GM21447 (cell line): ENCODE results near the gene PKP4.
A peak's percentile ranks its signal among the peaks of the same experiment; 100 is the strongest.
"Not testable (repeated sequence)": the region's sequence is repeated elsewhere in the genome, so short reads cannot be mapped to it uniquely, and the experiment has no call there.

Experiments used
- ATAC-seq: cut with Tn5 transposase; IDR thresholded peaks from one replicate; pipeline ENCODE4 v1.9.1; 2021; ENCODE audit not compliant: unreplicated experiment

The PKP4 gene, protein sequence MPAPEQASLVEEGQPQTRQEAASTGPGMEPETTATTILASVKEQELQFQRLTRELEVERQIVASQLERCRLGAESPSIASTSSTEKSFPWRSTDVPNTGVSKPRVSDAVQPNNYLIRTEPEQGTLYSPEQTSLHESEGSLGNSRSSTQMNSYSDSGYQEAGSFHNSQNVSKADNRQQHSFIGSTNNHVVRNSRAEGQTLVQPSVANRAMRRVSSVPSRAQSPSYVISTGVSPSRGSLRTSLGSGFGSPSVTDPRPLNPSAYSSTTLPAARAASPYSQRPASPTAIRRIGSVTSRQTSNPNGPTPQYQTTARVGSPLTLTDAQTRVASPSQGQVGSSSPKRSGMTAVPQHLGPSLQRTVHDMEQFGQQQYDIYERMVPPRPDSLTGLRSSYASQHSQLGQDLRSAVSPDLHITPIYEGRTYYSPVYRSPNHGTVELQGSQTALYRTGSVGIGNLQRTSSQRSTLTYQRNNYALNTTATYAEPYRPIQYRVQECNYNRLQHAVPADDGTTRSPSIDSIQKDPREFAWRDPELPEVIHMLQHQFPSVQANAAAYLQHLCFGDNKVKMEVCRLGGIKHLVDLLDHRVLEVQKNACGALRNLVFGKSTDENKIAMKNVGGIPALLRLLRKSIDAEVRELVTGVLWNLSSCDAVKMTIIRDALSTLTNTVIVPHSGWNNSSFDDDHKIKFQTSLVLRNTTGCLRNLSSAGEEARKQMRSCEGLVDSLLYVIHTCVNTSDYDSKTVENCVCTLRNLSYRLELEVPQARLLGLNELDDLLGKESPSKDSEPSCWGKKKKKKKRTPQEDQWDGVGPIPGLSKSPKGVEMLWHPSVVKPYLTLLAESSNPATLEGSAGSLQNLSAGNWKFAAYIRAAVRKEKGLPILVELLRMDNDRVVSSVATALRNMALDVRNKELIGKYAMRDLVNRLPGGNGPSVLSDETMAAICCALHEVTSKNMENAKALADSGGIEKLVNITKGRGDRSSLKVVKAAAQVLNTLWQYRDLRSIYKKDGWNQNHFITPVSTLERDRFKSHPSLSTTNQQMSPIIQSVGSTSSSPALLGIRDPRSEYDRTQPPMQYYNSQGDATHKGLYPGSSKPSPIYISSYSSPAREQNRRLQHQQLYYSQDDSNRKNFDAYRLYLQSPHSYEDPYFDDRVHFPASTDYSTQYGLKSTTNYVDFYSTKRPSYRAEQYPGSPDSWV

DNA sequence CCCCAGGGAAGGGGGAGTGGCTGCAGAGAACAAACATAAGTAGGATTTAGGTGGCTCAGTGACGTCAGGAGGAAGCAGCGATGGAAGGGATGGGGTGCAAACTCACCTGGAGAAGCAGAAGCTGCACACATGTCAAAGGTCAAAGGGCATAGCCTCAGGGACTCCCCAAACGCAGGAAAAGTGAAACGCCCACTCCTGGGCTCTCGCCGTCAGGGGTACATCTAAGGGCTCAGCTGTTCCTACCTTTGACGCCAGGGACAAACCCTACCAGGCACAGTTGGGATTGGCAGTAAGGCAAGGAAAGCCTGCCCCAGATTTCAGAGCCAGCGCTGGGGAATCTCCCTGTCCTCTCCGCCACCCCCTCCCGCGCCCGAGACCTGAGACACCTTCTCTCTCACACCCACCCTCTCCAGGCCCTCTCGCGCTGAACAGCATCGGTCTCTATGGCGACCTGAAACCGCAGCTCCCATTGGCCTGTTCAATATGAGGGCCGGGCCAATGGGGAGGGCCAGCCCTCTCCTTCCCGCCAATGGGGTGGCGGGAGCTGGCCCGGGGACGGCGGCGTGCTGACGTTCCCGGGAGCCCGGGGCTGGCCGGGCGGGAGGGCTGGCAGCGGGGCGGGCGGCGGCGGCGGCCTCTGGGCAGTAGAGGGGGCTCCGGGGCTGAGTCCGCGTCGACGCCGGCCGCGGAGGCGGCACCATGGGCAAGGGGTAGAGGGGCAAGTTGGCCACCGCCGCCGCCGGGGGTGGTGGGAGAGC, at the start of gene PKP4, which contains the start of gene CCDC148:
TSS of gene PKP4 (plus strand) at position 644 of the 758 bp plus-strand sequence. CDS start 76,233 bp downstream, outside the sequence.
TSS of gene CCDC148 (minus strand) at position 445 of the 758 bp plus-strand sequence. CDS start at position 131, 314 bp downstream.
- ATAC-seq = peak; percentile 85

DNA sequence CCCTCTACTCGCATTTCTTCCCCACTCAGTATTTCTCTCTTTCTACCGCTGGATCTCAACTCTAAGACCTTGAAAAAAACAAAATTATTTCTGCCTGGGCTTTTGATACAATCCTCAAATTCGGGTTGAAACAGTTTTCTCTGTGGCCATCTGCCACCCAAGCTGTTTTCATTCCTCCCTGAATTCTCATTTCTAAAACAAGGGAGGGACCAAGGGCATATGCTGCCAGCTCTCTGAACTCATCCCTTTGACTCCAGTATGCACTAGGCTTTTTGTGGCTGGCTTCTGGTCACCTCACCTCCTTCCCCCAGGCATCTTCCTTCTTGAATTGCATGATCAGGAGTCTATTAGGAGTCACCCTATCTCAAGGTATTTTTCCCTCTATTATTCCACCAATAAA, 49.7 kb upstream of the PKP4 start:
- ATAC-seq = no peak

DNA sequence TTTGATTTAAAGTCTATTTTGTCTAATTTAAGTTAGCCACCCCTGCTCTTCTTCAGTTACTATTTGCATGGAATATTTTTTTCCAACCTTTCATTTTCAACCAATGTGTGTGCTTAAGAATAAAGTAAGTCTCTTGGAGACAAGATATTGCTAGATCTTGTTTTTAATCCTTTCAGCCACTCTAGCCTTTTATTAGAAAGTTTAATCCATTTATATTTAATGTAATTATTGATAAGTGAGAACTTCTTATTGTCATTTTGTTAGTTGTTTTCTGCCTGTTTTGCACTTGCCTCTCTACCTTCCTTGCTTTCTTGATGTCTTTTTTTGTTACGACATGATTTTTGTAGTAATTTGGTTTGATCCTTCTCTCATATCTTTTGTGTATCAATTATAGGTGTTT, 46.6 kb upstream of the PKP4 start:
- ATAC-seq = no peak

DNA sequence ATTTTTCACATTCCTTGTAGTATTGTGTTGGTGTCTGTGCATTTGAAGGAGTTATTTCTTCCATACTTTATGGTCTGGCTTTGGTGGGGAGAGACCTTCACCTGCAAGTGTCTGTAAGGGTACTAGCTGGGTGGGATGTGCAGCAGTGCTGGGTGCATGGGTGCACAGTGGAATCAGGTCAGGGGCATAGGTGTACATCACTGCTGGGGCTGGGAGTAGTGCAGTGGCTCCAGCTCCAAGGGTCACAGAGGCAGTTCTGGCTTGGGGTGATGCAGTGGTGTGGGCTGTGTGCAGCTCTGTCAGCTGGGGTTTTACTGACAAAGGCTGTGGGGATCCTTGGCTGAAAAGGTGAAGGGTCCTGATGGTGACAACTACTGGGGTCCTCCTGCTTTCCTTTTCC, 45.0 kb upstream of the PKP4 start:
- no peak for ATAC-seq

DNA sequence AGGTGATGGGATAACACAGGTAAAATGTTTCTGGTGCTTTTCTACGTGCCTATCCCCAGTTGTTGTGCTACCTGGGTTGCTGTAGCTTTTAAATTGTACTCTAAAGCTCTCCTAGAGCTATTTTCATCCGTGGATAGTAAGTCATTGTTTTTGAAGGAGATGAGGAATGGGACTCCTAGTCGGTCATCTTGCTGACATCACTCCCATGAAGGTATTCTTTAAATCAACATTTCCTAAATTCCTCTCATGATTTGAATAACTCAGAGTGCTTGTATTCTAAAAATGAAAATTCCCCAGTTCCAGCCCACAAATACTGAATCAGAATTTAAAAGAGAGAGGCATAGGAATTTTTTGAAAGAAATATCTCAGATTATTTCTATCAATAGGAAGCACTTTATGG, 44.5 kb upstream of the PKP4 start:
- no peak for ATAC-seq

DNA sequence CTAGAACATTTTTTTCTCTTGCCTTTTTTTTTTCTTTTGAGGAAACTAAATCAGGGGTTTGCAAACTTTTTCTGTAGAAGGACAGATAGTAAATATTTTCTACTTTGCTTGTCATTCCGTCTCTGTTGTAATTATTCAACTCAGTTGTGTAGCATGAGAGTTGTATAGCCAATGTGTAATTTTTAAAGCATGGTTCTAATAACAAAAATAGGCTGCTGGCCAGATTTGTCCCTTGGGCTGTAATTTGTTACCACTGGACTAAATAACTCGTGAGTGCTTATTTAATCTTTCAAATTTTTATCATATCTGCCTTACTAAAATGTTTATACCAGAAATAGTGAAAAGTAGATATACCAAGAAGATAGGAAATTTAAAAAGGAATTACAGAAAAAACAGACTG, 43.2 kb upstream of the PKP4 start:
- no peak for ATAC-seq

DNA sequence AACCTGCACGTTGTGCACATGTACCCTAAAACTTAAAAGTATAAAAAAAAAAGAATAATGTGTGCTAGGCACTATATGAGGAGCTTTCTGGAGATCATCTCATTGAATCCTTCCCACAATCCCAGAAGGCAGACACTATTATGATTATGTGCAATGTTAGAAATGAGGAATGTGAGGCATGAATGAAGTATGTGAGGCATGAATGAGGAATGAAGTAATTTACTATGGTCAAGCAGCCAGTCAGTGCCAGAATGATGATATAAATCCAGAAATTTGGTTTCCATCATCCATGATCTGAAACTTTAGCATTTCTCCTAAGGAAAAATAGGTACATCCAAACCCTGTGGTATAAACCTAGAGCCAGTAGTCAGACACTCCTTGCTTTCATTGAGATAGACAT, 42.2 kb upstream of the PKP4 start:
- ATAC-seq = no peak

DNA sequence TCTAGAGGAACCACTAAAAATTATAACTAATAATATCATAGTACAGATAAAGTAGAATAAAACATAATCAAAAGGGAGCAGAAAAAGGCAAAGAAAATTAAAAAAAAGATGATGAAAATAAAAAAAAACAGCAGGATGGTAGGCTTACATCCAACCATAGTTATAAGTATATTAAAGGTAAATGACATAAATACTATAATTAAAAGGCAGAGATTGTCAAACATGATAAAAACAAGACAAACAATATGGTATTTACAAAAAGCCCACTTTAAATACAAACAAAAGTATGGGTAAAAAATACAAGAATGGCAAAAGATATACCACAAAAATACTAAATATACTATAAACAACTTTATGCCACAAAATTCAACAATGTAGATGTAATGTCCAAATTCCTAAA, 24.6 kb upstream of the PKP4 start:
- ATAC-seq = no peak

DNA sequence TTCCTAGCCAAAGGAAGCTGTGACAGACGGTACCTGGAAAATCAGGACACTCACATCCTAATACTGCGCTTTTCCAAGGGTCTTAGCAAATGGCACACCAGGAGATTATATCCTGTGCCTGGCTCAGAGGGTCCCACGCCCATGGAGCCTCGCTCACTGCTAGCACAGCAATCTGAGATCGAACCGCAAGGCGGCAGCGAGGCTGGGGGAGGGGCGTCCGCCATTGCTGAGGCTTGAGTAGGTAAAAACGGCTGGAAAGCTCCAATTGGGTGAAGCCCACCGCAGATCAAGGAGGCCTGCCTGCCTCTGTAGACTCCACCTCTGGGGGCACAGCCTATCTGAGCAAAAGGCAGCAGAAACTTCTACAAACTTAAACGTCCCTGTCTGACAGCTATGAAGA, 23.0 kb upstream of the PKP4 start:
- ATAC-seq = not testable (repeated sequence)

DNA sequence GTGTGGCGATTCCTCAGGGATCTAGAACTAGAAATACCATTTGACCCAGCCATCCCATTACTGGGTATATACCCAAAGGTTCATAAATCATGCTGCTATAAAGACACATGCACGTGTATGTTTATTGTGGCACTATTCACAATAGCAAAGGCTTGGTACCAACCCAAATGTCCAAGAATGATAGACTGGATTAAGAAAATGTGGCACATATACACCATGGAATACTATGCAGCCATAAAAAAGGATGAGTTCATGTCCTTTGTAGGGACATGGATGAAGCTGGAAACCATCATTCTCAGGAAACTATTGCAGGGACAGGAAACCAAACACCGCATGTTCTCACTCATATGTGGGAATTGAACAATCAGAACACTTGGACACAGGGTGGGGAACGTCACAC, 17.7 kb upstream of the PKP4 start:
- not testable (repeated sequence) for ATAC-seq

DNA sequence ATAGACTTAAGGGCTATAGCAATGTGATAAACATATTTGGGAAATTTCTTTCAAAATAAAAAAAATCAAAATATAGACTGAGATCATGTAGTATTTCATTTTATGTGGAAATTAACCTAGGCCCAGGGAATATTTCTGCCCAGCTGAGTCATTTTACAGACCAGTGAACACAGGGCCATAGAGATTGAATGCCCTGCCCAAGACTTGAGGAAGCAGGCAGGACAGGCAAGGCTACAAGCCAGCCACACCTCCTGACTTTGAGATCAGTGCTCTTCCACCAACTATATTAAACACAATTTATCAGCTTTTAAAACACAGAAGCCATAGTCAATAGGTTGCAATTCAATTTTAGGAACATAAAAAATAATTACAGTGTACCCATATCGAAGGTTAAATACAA, 13.1 kb upstream of the PKP4 start:
- no peak for ATAC-seq

DNA sequence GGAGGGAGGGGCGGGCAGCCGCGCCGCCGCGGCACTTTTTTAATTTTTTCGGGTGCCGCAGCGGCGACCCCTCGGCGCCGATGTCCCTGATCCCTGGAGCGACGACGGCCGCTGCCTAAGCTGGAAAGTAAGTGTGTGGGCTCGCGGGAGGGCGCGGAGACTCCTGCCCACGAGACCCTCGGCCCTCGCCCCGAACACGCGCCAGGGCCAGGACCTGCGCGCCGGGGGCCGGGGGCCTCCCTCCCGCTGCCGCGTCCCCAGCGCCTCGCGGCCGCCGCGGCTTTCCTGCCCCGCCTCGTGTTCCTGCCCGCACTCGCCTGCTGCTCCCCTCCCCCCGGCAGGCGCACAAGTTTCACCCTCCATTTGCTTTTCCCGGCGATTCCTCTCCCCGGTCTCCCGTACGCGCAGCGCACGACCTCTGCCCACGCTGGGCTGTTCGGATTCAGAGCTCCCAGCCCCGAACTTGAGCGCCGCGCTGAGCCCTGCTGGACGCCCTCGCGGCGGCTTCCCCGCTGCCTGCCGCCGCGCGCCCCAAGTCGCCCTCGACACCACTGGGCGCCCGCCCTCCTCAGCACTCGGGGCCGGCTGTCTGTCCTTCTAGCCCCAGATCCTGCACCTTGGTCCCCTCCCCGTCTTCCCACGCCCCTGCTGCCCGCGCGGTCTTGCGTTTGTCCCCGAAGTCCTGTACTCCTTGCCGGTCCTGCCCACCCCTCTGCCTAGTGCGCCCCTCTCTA, 507 bp downstream of the PKP4 start:
- peak; percentile 33 for ATAC-seq

DNA sequence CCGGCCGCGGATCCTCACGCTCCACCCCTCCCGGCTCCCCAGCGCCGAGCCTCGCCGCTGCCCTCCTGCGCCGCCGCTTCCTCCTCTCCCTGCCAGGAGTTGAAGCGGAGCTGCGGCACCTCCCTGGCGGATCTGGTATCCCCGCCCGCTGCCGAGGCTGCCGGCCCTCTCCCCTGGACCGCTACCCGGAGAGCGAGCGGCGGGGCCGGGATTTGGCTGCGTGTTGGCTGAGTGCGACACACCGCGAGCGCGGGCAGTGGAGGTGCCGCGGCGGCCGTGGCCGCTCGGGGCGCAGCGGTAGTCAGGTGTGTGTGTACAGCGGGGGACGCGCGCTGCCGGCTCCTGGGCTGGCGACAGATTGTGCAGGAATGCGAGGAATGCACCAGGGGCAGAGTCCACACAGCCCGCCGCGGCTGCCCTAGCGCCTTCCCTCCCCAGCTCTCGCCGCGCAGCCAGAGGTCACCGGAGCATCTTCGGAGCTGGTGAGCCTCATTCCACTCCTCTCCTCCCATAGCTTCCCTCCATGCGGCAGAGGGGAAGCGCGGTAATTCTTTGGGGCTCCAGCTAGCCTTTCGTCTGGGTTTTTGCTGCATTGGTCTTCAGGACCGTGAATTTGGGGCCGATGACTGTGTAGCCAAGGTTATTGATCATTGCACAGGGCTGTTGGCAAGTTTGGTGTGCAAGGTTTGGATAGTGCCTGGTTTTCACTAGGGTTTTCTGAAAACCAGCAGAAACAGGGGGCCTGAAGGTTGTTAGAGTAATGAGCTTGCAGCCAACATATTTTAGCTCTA, 1.3 kb downstream of the PKP4 start:
- peak; percentile 49 for ATAC-seq

DNA sequence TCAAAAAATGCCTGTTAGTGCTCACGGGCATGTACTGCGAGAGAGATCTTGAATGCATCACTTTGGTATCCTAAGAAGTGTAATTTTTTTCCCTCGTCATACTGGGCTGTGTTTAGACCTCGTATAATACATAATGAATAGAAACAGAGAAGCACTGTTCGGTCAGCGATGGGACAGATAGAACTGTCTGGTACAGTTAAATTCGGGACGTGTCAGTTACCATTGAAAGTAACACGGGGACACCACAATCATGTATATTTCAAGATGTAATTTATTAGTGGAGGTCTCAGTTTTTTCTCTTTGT, 1.8 kb downstream of the PKP4 start:
- no peak for ATAC-seq

DNA sequence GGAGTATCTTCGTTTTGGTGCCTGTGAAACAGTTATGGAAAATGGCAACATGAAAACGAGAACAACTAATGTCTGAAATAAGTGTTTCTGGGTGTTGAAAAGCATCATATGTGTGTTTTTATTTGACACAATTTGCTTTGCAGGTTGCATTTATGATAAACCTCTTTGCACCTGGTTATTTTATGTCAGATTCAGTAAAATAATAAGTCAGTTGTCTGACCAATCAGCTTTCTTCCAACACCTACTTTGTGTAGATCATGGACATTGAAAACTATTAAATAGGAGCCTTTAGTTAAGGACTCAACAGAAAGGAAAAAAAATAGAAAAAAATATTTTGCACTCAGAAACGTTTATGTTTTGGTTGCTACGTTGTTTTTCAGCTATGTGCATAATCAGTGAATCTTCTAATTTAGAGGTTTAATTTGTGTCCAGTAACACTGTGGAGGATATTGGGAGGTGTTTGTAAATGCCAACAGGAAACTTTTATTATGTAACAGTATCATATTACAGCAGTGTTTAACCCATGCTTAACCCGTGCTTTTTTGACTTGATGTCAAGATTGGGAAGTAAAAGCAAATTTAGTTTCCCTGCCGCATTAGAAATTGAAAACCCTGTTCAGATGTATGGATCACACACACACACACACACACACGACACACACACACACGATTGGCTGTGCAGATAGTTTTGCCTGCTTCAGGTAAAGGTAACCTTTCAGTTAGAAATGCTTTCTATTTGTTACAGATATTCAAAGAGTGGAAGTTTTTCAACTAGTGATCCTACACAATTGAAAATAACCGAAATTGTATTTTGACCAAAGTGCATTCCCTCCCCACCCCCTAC, 2.6 kb downstream of the PKP4 start:
- no peak for ATAC-seq

DNA sequence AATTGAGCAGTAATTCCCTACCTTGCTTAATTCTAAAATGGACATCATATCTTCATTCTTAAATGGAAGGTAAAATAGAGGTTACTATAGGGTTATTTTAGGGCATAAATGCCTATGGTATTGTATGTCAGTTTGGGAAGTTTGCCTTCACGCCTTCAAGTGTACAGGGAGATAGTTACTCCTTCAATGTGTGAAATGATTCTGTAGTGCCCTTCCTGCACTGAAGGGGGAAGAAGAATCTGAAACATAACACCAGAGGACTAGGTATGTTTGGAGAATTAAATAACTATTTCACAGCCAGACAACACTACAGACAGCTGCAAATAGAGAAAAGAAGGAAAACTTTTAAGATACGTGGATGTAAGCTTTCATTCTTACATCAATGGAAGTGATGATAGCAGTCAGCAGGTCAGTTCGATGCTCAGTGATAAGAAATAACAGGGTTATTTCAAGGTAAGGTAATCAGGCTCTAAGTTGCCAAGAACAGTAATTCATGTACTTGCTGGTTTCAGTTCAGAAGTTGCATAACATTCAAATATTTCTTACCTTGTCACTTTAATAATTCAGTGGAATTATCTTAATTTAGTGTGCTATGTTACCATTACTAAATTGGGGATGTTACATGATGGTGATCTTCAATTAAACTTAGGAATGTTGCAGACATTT, 4.0 kb downstream of the PKP4 start:
- ATAC-seq = no peak

DNA sequence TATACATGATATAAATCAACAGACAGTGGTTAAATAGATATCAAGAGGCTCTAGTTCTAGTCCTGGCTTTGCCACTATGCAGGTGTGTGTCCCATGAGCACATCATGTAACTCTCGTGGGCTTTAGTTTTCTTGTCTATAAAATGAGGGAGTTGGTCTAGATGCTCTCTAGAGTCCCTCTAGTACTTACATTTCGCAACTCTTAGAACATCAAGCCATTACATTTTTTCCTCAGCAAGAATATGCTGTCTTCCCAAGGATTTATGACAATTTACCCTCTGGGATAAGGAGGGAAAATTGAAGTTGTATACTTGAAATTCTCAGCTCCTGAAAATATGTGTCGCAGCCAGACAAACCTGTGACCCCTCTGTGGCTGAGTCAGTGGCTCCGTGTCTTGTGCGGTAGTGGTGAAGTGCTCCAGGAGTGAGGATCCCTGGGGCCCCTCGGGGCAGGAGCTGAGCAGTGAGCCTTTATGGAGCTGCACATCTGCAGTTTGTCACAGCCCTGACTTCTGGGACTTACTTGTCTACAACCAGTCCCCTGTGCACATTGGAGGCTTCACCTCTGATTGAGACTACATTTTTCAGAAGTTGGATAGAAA, 6.8 kb downstream of the PKP4 start:
- no peak for ATAC-seq
